WERI-Rb-1 (cell line): Measurements from ENCODE around the gene SUSD6.

Source experiments
- DNase-seq: peaks from one replicate; pipeline ENCODE4 v3.0.0-alpha.2; 2020
- H3K27ac ChIP-seq: fragments of 250-450 bp; sonication (Bioruptor Pico); 2 replicates; pipeline ENCODE4 v1.5.1; 2020; ENCODE audit warnings: mild to moderate bottlenecking, moderate library complexity
- H3K27me3 ChIP-seq: fragments of 250-450 bp; sonication (Bioruptor Pico); 2 replicates; pipeline ENCODE4 v1.5.1; 2021; ENCODE audit warnings: mild to moderate bottlenecking, low read depth, moderate library complexity; ENCODE audit not compliant: insufficient read depth, severe bottlenecking
- H3K36me3 ChIP-seq: fragments of 250-450 bp; sonication (Bioruptor Pico); 2 replicates; pipeline ENCODE4 v1.5.1; 2020; ENCODE audit warnings: mild to moderate bottlenecking, moderate library complexity
- H3K4me3 ChIP-seq: 2 replicates; pipeline ENCODE4 v1.5.1; 2011; ENCODE audit warnings: low read depth, mild to moderate bottlenecking, control low read depth, low read length
- H3K9me3 ChIP-seq: fragments of 250-450 bp; sonication (Bioruptor Pico); 2 replicates; pipeline ENCODE4 v1.5.1; 2021; ENCODE audit warnings: mild to moderate bottlenecking, moderate library complexity; ENCODE audit not compliant: severe bottlenecking
- CTCF ChIP-seq: IDR thresholded peaks from 2 replicates; pipeline ENCODE4 v1.5.1; 2011; ENCODE audit warnings: low read depth, mild to moderate bottlenecking, control low read depth, inconsistent platforms, low read length

The SUSD6 gene

GRCh38 chr14:69673104-69673503 lies 61.7 kb downstream of the SUSD6 start:
- DNase-seq, result no peak
- no peaks in the 10 kb centered on the region for H3K9me3 ChIP-seq
- no peak for TF ChIP-seq CTCF

GRCh38 chr14:69673578-69674305 lies 62.3 kb downstream of the SUSD6 start:
- no peak for DNase-seq
- no peak overlapping the region for H3K27ac ChIP-seq
- H3K27me3 ChIP-seq, result no peaks in the 10 kb centered on the region
- no peak overlapping the region for H3K4me3 ChIP-seq
- no peak for TF ChIP-seq CTCF
- H3K9me3 ChIP-seq, result no peaks in the 10 kb centered on the region
- peaks cover 29% of the 10 kb centered on the region for H3K36me3 ChIP-seq

More at GRCh38 chr14:69673104-69673503, 61.7 kb downstream of the SUSD6 start:
- Histone ChIP-seq H3K27me3 (no peaks in the 10 kb centered on the region), H3K4me3 (no peak overlapping the region), H3K36me3 (peaks cover 29% of the 10 kb centered on the region), H3K27ac (no peak overlapping the region)

- peaks cover 24% of the 10 kb centered on the region for H3K36me3 ChIP-seq
- H3K9me3 ChIP-seq, result no peaks in the 10 kb centered on the region
- no peak overlapping the region for H3K27ac ChIP-seq
- no peaks in the 10 kb centered on the region for H3K27me3 ChIP-seq
- TF ChIP-seq CTCF, result no peak
- H3K4me3 ChIP-seq, result no peak overlapping the region
- DNase-seq, result no peak
Measured at GRCh38 chr14:69674546-69675244, 63.3 kb downstream of the SUSD6 start.

GRCh38 chr14:69675245-69675583 lies 63.8 kb downstream of the SUSD6 start:
- no peak overlapping the region for H3K4me3 ChIP-seq
- peaks cover 24% of the 10 kb centered on the region for H3K36me3 ChIP-seq
- H3K9me3 ChIP-seq, result no peaks in the 10 kb centered on the region
- H3K27me3 ChIP-seq, result no peaks in the 10 kb centered on the region
- no peak overlapping the region for H3K27ac ChIP-seq
- no peak for DNase-seq
- no peak for TF ChIP-seq CTCF

GRCh38 chr14:69675877-69676416 lies 64.6 kb downstream of the SUSD6 start:
- TF ChIP-seq CTCF, result no peak
- Histone ChIP-seq H3K36me3 (peaks cover 16% of the 10 kb centered on the region), H3K27ac (no peak overlapping the region), H3K4me3 (no peak overlapping the region), H3K27me3 (no peaks in the 10 kb centered on the region), H3K9me3 (no peaks in the 10 kb centered on the region)
- no peak for DNase-seq
